Measurements from ENCODE around the gene ZNF778. TPM values are rescaled to one million over a fixed set of nuclear protein-coding genes. Genes with fewer than 3 reads are reported as not detected.

ZNF778 gene
- total RNA-seq, 1 experiment from 2014 or later: 31.2 TPM

- TF ChIP-seq ARID4B (CRISPR knock-in tag; IDR thresholded peaks at IDR 0.05; ENCODE audit: borderline replicate concordance) (peak; percentile 63; the same call in 1 of the 2 replicates), E2F1 (CRISPR knock-in tag; IDR thresholded peaks at IDR 0.05) (peak; percentile 70; the same call in 1 of the 2 replicates), EMX1 (CRISPR knock-in tag; IDR thresholded peaks at IDR 0.05) (no peak), ZBTB21 (CRISPR knock-in tag; IDR thresholded peaks at IDR 0.05; ENCODE audit: borderline replicate concordance) (0 out of 2 replicates have a peak, but pooled peaks have one; percentile 84), ZNF425 (CRISPR knock-in tag; conservative IDR thresholded peaks at IDR 0.05) (no peak), IRF2 (CRISPR knock-in tag; IDR thresholded peaks at IDR 0.05; ENCODE audit: borderline replicate concordance, low read depth) (no peak), ZSCAN18 (CRISPR knock-in tag; IDR thresholded peaks at IDR 0.05) (no peak), PRRX2 (CRISPR knock-in tag; IDR thresholded peaks at IDR 0.05) (no peak), GTF2I (CRISPR knock-in tag; conservative IDR thresholded peaks at IDR 0.05) (no peak), GRHL2 (CRISPR knock-in tag; IDR thresholded peaks at IDR 0.05; ENCODE audit: insufficient replicate concordance, severe bottlenecking) (no peak), NR1H2 (CRISPR knock-in tag; IDR thresholded peaks at IDR 0.05) (no peak), AFF4 (CRISPR knock-in tag; IDR thresholded peaks at IDR 0.05; ENCODE audit: borderline replicate concordance) (no peak), CBFB (CRISPR knock-in tag; IDR thresholded peaks at IDR 0.05; ENCODE audit: low read depth) (no peak), IRF1 (CRISPR knock-in tag; IDR thresholded peaks at IDR 0.05) (no peak), OVOL2 (CRISPR knock-in tag; IDR thresholded peaks at IDR 0.05; ENCODE audit: borderline replicate concordance) (no peak), ATF1 (CRISPR knock-in tag; IDR thresholded peaks at IDR 0.05) (no peak), ZNF423 (CRISPR knock-in tag; IDR thresholded peaks at IDR 0.05) (no peak), ZNF396 (CRISPR knock-in tag; IDR thresholded peaks at IDR 0.05; ENCODE audit: borderline replicate concordance) (no peak), FOXP4 (CRISPR knock-in tag; IDR thresholded peaks at IDR 0.05) (peak; percentile 57; the same call in 1 of the 2 replicates), FOXK1 (CRISPR knock-in tag; IDR thresholded peaks at IDR 0.05) (0 out of 2 replicates have a peak, but pooled peaks have one; percentile 57), ZNF317 (CRISPR knock-in tag; IDR thresholded peaks at IDR 0.05; ENCODE audit: borderline replicate concordance, low read depth) (no peak)
Measured at GRCh38 chr16:89256651-89257254, 39.2 kb downstream of the ZNF778 start (continued).
